Sciatic nerve (tissue), 2 donors: ENCODE data around the gene SPP1. TPM values are rescaled to one million over a fixed set of nuclear protein-coding genes. Genes with fewer than 3 reads are reported as not detected.
"Not testable (repeated sequence)": the region's sequence is repeated elsewhere in the genome, so short reads cannot be mapped to it uniquely, and the experiment has no call there.

Experiments used
- ATAC-seq: fragments of 200-7000 bp; cut with Tn5 transposase; one replicate; pipeline ENCODE4 v1.9.1; 2020; ENCODE audit warnings: mild to moderate bottlenecking, moderate library complexity
- DNase-seq: peaks from one replicate; pipeline ENCODE4 v3.0.0-alpha.2; 2020; ENCODE audit warnings: low spot score
- intact Hi-C: fragments of 100-400 bp; cut with DNase I; formaldehyde crosslinking; loops from one replicate; pipeline ENCODE4 v1.14.2; 2022
- total RNA-seq: library from RNA; stranded (reverse); fragmentation: NEBNext Ultra II Directional; extraction: Animal tissue kit (Norgen Biotek cat#: 25700); gene quantifications from one replicate; pipeline ENCODE4 v1.2.1, GENCODE V29; 2021
- donor health status: DM: no; HTN: no; CAD: no.
- donor health status: DM: no; HTN: no; CAD: no.

Gene SPP1
- 254 TPM for total RNA-seq

DNA sequence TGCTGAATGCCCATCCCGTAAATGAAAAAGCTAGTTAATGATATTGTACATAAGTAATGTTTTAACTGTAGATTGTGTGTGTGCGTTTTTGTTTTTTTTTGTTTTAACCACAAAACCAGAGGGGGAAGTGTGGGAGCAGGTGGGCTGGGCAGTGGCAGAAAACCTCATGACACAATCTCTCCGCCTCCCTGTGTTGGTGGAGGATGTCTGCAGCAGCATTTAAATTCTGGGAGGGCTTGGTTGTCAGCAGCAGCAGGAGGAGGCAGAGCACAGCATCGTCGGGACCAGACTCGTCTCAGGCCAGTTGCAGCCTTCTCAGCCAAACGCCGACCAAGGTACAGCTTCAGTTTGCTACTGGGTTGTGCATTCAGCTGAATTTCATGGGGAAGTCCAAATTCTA is at the start of gene SPP1:
Gene SPP1, plus strand, starts transcription at position 249 of the 400 bp plus-strand sequence. CDS start 1,182 bp downstream, outside the sequence.
- intact Hi-C loops, result no loop called here
- DNase-seq (no peak), ATAC-seq (peak; percentile 61)

- ATAC-seq (no peak), DNase-seq (no peak)
- intact Hi-C loops, result no loop called here
Observed at GRCh38 chr4:87926554-87927098, 48.9 kb upstream of the SPP1 start.

DNA sequence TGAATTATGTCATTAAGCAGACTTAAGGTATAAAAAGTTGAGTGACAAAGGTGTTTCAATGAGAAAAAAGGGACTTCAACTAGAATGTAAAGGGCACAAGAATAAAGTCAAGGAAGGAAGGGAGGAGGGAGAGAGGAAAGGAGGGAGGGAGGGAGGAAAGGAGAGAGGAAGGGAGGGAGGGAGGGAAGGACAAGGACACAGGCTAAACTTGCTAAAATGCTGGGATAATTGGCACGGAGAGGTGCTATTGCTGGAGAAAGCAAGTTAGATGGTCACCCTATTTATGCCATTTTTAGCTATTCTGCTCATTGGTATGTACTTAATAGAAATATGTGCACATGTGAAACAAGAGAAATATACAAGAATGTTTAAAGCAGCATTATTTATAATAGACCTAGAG is 44.9 kb upstream of the SPP1 start:
- ATAC-seq (no peak), DNase-seq (no peak)
- intact Hi-C loops, result no loop called here

DNA sequence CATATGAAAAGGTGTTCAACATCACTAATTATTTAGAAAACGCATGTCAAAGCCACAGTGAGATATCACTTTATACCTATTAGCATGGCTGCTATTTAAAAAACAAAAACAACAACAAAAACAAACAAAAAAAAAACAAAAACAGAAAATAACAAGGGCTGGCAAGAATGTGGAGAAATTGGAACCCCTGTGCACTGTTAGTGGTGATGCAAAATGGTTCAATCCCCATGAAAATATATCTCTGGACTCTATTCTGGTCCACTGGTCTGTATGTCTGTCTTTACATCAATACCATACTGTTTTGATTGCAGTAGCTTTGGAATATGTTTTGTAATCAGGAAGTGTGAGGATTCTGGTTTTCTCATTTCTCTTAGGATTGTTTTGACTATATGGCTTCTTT is 43.6 kb upstream of the SPP1 start:
- no peak for DNase-seq
- ATAC-seq, result no peak
- intact Hi-C loops, result no loop called here

DNA sequence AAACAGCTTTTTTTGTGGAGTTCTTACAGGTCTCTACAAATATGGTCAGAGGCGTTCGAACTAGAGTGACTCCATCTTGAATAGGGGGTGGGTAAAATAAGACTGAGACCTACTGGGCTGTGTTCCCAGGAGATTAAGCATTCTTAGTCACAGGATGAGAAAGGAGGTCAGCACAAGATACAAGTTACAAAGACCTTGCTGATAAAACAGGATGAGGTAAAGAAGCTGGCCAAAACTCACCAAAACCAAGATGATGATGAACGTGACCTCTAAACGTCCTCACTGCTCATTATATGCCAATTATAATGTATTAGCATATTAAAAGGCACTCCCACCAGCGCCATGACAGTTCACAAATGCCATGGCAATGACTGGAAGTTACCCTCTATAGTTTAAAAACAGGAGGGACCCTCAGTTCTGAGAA is 42.8 kb upstream of the SPP1 start:
- DNase-seq, result no peak
- intact Hi-C loops, result no loop called here
- no peak for ATAC-seq

GRCh38 chr4:87933337-87933736 is 42.2 kb upstream of the SPP1 start:
- ATAC-seq (no peak), DNase-seq (no peak)
- intact Hi-C loops, result no loop called here

DNA sequence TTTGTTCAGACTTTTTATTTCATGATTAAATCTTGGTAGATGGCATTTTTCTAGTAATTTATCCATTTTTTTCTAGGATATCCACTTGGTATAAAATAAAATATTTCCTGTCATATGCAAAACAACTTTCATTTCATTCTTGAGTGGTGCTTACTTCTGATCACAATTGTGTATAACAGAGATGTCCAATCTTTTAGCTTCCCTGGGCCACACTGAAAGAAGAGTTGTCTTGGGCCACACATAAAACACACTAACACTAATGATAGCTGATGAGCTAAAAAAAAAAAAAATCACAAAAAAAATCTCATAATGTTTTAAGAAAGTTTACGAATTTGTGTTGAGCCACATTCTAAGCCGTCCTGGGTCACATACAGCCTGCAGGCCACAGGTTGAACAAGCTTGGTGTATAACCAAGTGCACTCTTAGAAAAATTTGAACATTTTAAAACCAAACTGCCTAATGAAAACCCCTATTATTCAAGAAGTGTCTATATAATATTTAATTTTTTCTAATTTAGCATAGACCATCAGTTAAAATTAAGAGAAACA is 41.3 kb upstream of the SPP1 start:
- intact Hi-C loops, result no loop called here
- ATAC-seq (no peak), DNase-seq (no peak)

- intact Hi-C loops, result no loop called here
- DNase-seq (no peak), ATAC-seq (no peak)
Observed at GRCh38 chr4:87934973-87935372, 40.5 kb upstream of the SPP1 start.

DNA sequence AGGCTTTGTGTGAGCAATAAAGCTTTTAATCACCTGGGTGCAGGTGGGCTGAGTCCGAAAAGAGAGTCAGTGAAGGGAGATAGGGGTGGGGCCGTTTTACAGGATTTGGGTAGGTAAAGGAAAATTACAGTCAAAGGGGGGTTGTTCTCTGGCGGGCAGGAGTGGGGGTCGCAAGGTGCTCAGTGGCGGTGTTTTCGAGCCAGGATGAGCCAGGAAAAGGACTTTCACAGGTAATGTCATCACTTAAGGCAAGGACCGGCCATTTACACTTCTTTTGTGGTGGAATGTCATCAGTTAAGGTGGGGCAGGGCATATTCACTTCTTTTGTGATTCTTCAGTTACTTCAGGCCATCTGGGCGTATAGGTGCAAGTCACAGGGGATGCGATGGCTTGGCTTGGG is 39.6 kb upstream of the SPP1 start:
- DNase-seq, intact Hi-C loops, ATAC-seq: not testable (repeated sequence)

- DNase-seq (no peak), ATAC-seq (no peak)
- intact Hi-C loops, result no loop called here
Observed at GRCh38 chr4:87937523-87937922, 38.0 kb upstream of the SPP1 start.

- intact Hi-C loops, result no loop called here
- no peak for DNase-seq
Observed at GRCh38 chr4:87938746-87939145, 36.8 kb upstream of the SPP1 start.

DNA sequence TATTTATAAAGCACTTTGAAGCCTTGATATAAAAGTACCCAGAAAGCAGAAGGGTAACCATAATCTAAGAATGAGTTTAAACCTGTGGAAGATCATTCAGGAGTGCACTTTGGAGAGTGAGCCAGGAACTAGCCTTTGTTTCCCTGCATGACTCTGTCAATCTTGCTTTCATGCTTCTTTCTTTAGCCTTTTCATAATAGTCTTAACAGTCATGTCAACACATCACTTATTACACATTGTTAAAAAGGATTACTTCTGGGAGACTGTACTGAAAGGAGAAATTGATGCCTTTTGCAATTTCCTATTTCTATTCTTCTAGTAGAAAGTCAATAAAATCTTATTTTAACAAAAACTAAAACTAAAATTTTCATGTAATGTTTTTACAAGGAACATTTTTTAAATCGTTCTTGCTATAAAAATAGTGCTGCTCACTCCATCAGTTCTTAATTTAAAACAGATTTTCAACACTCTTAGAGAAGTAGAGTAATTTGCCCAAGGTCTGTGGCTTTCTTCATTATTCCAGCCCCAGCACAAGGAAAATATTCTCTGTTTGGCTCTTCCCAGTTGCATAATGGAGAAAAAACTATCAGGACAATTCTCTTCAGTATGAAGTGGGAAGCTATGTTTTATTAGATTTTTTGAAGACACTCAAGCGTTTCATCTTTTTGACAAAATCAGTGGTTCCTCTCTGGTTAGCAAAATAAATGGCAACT is 35.4 kb upstream of the SPP1 start:
- intact Hi-C loops, result no loop called here
- ATAC-seq (peak; percentile 89), DNase-seq (no peak)

More at GRCh38 chr4:87938746-87939145, 36.8 kb upstream of the SPP1 start:
- no peak for ATAC-seq

DNA sequence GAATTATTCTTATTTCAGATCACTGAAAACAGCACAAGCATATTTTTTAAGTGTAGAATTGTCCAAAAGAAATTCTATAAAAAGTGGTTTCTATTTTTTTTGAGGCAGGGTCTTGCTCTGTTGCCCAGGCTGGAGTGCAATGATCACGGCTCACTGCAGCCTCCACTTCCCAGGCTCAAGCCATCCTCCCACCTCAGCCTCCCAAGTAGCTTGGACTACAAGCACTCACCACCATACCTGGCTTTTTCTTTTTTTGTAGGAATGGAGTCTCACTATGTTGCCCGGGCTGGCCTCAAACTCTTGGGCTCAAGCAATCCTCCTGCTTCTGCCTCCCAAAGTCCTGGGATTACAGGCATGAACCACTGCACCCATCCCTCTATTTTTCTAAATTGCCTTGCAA is 34.7 kb upstream of the SPP1 start:
- intact Hi-C loops, ATAC-seq, DNase-seq: not testable (repeated sequence)

DNA sequence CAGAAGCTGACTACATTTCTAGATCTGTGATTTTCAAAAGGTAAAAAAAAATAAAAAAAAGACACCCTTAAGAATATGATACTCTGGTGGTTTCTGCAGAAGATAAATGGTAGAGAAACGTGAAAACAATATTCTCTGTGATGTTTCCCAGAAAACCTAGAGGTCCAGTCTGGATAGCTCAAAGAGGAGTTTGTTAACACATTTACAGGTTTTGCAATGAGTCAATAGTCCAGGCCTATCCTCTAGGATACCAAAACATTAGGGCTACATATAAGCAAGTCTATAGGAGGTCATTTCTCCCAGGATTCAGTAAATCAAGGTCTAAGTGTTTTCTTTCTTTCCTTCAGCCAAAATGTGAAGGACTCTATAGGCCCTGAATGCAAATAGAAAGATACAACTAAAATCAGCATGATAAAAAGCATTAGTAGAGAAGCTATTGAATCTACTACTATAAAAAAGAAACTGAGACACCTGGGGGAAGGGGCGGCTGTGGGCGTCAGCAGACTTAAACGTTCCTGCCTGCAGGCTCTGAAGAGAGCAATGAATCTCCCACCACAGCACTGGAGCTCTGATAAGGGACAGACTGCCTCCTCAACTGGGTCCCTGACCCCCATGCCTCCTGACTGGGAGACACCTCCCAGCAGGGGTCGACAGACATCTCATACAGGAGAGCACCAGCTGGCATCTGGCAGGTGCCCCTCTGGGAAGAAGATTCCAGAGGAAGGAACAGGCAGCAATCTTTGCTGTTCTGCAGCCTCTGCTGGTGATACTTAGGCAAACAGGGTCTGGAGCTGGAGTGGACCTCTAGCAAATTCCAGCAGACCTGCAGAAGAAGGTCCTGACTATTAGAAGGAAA is 33.7 kb upstream of the SPP1 start:
- intact Hi-C loops, result no loop called here
- ATAC-seq (no peak), DNase-seq (no peak)

- no peak for DNase-seq
- ATAC-seq, result no peak
- intact Hi-C loops, result no loop called here
Observed at GRCh38 chr4:87943660-87944149, 31.8 kb upstream of the SPP1 start.

GRCh38 chr4:87944967-87945366 is 30.5 kb upstream of the SPP1 start:
- DNase-seq (no peak), ATAC-seq (no peak)
- intact Hi-C loops, result no loop called here

- ATAC-seq (no peak), DNase-seq (no peak)
- intact Hi-C loops, result no loop called here
Observed at GRCh38 chr4:87946766-87947165, 28.7 kb upstream of the SPP1 start.

DNA sequence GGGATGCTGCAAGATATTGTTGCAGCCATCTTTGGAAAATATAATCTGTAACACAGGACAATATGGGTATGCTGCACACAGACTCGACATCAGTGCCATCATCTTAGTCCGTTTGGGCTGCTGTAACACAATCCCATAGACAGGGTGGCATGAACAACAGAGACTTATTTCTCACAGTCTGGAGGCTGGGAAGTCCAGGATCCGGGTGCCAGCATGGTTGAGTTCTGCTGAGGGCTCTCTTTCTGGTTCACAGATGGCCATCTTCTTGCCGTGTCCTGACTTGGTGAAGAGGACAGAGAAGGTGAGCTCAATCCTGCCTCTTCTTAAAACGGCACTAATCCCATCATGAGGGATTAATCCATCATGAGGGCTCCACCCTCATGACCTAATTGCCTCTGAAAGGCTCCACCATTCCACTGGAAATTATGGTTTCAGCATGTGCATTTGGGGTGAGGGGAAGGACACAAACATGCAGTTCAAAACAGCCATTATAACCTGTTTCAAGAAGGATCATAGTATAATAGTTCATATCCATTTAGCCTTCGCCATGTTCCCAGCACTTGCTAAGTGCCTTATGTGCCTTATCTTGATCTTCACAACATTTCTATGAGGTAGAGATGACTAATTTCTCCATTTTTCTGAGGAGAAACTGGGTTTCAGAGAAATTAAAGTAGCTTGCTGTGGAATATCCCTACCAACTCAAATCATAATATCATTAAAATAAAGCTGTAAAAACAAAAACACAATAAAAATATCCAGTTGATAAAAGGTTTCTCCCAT is 27.9 kb upstream of the SPP1 start:
- DNase-seq (no peak), ATAC-seq (no peak)
- intact Hi-C loops, result no loop called here

DNA sequence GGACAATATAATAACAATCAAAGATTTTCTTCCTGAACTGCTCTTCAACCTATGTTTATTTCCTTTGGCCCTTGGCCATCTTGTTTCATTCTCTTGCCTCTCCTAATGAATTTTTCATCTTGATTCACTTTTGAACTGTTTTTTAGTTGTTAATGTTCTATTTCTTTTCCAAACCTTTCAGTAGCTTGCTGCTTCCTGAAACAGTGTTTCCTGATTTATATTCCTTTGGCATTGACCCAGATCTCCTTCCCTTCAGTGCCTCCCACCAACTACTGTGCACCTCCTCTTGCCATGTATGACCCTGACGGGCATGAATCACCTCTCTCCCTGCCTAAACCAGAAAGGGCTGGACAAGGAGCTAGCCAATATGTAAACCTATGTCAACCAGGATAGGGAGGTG is 25.6 kb upstream of the SPP1 start:
- intact Hi-C loops, result no loop called here
- ATAC-seq, result peak; percentile 49
- DNase-seq, result no peak
